GM19455 (cell line): Measurements from ENCODE around the gene DHRSX.
"Not testable (repeated sequence)": the region's sequence is repeated elsewhere in the genome, so short reads cannot be mapped to it uniquely, and the experiment has no call there.

Experiments
- ATAC-seq: cut with Tn5 transposase; IDR thresholded peaks from one replicate; pipeline ENCODE4 v1.9.1; 2021; ENCODE audit not compliant: unreplicated experiment

DHRSX gene

GRCh38 chrX:2325076-2325784 is 175.5 kb downstream of the DHRSX start:
- no peak for ATAC-seq

DNA sequence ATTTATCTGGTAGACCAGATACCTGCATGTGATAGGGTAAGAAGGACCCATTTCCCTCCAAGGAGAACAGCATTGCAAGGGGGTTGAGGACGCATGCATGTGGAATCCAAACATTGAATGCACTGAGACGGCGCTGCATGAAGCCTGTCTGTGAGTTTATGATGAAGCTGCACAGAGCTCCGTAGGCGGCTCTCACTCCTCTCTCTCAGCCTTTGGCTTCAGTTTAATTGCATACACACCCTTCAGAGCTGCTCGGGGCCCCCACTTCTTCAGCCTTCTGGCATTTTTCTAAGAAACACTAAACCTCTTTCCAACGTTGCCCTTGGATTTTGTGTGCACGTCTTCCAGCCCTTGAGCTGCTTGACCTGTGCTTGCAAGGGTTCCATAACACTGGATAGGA is 176.6 kb downstream of the DHRSX start:
- ATAC-seq = no peak

GRCh38 chrX:2321411-2321810 is 179.4 kb downstream of the DHRSX start:
- ATAC-seq = no peak

GRCh38 chrX:2320580-2321327 is 180.0 kb downstream of the DHRSX start:
- no peak for ATAC-seq

- ATAC-seq = no peak
Observed at GRCh38 chrX:2320089-2320488, 180.7 kb downstream of the DHRSX start.

DNA sequence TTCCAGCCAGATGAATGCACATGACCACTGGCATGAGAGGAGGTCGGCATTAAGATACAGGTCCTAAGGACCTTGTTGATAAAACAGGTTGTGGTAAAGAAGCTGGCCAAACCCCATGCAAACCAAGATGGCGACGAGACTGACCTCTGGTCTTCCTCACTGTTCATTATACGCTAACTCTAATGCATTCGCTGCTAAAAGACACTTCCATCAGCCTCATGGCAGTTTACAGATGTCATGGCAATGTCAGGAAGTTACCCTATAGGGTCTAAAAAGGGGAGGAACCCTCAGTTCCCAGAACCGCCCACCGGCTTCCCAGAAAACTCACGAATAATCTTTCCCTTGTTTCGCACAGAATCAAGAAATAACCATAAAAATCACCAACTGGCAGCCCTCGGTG is 182.4 kb downstream of the DHRSX start:
- ATAC-seq = no peak

DNA sequence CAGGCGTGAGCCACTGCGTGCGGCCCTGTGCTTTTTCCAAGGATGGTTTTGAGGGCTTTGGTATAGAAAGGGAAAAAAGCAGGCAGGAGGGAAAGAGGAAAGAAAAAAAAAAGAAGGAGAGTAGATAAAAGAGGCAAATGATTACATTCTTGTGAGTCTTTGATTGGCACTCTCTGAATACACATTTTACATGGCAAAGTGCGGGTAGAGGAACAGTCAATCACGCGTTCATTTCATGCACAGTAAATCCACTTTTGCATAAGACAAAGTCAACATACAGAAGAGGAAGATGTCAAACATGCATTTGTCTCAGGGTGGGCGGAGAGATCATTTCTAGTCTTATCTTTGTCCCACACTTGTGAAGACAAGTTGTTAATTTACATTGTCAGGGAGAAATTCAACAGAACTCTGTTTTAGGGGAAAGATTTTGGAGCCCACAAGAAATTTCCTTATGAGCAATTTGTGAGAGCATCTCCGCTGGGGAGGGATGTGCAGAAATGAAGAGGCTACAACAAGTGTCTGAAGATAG is 183.2 kb downstream of the DHRSX start:
- ATAC-seq = no peak

DNA sequence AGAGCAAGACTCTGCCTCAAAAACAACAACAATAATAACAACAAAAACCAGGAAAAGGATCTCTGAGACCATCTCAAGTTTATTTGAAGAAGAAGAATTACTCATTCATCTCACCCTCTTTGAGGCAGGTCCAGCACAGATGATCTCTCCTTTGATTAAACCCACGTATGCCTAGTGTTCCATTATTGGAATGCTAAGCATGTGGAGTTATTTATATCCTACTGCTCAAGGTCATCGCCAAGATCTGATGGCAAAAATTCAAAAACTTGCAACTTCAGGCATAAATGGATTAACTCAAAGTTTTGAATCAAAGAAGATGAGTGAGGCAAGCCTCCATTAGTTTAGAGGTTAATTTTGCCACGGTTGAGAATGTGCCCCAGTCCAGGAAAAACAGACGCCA is 184.2 kb downstream of the DHRSX start:
- ATAC-seq = no peak

- no peak for ATAC-seq
Observed at GRCh38 chrX:2315434-2315833, 185.3 kb downstream of the DHRSX start.

- ATAC-seq = no peak
Observed at GRCh38 chrX:2314831-2315365, 185.9 kb downstream of the DHRSX start.

DNA sequence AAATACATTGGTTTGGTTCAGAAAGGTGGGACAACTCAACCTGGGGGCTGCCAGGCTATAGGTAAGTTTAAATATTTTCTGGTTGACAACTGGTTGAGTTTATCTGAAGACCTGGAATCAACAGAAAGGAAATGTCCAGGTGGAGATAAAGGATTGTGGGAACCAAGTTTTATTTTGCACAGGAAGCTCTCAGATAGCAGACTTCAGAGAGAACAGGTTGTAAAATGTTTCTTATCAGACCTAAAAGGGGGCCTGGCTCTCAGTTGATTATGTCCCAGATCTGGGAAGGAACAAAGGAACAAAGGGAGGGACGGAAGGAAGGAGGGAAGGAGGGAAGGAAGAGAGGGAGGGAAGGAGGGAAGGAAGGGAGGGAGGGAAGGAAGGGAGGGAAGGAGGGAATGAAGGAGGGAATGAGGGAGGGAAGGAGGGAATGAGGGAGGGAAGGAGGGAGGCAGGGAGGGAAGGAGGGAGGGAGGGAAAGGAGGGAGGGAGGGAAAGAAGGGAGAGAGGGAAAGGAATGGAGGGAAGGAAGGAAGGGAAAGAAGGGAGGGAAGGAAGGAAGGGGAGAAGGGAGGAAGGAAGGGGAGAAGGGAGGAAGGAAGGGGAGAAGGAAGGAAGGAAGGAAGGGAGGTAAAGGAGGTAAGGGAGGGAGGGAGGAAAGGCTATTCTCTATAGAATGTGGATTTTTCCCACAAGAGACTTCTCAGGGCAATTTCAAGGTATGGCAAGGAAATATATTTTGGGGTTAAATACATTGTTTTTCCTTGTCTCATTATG is 186.7 kb downstream of the DHRSX start:
- ATAC-seq = no peak

DNA sequence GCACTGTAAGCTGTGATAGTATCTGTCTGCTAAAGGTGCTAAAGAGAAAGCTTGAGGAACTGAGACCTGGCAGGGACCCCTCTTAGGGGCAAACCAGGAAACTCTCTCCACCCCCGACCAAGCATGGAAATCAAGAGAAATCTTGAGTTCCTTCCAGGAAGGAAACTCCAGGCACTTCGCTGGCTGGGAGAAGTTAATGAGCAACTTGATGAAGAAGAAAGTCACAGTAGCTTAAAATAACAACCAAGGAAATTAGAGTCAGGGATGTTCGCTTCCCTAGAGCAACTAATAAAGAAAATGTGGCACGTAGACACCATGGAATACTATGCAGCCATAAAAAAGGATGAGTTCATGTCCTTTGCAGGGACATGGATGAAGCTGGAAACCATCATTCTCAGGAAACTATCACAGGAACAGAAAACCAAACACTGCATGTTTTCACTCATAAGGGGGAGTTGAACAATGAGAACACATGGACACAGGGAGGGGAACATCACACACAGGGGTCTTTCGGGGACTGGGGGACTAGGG is 188.7 kb downstream of the DHRSX start:
- ATAC-seq = not testable (repeated sequence)

- ATAC-seq = no peak
Observed at GRCh38 chrX:2311501-2311900, 189.3 kb downstream of the DHRSX start.

DNA sequence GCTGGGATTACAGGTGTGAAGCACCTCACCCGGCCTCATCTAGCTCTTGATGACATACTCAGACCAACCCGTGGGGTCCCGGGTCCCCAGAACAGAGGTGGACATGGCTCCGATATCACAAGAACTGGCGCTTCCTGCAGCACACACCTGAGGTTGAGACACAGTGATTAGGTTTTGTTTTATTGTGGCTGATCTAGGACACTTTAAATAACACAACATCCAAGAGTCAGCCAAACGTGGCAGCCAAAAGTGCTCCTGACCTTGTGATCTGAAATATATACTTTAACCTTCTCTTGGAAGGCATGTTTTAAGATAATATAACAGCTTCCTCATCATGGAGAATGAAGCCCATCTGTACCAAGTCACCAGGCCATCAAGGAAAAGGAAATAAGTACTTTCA is 198.9 kb downstream of the DHRSX start:
- ATAC-seq = no peak

DNA sequence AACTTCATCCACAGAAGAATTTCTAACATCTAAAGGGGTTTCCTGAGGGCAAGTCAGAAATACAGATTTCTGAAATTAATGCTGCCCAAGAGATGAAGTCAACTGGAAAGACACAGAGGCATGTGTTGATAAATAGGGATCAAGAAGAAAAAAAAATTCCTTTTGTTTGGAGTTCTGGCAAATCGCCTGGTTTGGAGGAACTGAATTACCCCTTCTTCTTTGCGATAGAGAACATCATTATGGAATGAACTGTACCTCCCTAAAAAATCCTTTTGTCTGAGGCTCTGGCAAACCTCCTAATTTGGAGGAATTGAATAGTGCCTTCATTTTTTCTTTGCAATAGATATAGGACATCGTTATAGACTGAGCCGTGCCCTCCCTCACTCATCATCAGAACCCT is 200.9 kb downstream of the DHRSX start:
- ATAC-seq = no peak

DNA sequence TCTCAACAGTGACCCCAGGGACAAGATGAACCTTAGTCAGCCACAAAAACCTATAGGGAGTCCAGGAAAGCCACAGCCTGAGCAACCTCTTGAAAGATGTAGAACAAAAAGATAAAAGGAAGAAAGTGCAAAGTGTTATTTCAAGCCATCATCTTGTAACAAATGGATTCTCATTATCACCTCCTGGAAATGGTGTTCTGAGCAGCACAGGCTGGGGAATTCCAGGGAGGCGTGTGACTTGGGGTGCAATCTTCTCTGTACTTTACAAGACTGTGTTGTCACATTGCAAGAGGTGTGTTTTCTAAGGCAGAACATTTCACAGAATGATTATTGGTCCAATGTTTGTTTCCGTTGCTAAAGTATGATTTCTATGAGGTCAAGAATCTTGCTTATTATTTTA is 214.0 kb downstream of the DHRSX start:
- ATAC-seq = no peak

- ATAC-seq = no peak
Observed at GRCh38 chrX:2284601-2285000, 216.2 kb downstream of the DHRSX start.

GRCh38 chrX:2284133-2284532 is 216.6 kb downstream of the DHRSX start:
- no peak for ATAC-seq

DNA sequence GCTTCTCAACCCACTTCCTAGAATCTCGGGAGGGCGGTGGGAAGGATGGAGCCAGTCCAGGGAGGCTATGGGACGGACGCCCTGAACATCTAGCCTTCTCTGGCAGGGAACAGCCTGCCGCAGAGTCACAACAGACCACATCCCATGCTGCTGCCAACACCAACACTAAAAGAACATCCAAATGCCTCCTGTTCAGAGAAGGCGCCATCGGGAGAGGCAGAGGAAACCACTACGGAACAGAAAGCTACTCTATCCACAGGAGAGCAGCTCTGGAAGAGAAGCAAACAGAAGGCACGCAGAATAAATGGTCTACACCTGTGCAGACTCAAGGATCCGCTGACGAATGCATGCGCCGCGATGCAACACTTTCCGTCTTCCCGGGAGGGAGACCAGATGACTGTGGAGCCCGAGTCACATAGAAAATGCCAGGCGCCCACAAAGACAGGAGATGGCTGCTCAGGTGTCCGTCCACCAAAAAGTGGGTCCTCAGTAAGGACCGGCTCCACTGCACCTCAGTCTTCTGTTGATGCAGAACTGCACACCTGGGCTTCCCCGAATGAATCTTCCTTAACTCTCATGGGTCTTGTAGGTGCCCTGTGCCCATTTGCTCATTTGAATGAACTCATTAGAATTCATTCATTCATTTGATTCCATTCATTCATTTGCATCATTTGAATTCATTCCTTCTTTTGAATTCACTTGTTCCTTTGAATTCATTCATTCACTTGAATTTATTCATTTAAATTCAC is 217.5 kb downstream of the DHRSX start:
- ATAC-seq = no peak

- ATAC-seq = no peak
Observed at GRCh38 chrX:2282490-2283090, 218.2 kb downstream of the DHRSX start.
